MV-4-11 (cell line): ENCODE data around the gene NAP1L4.

Experiments
- DNase-seq: peaks from one replicate; lab custom pipeline; 2025; lab: John Stamatoyannopoulos, UW

Gene NAP1L4

GRCh38 chr11:2922655-2923054 is 69.5 kb downstream of the NAP1L4 start:
- no peak for DNase-seq

GRCh38 chr11:2921742-2922493 is 70.2 kb downstream of the NAP1L4 start:
- no peak for DNase-seq

GRCh38 chr11:2921261-2921660 is 70.9 kb downstream of the NAP1L4 start:
- DNase-seq: no peak

GRCh38 chr11:2920343-2920742 is 71.8 kb downstream of the NAP1L4 start:
- no peak for DNase-seq

- no peak for DNase-seq
These were observed 72.3 kb downstream of the NAP1L4 start for GRCh38 chr11:2919837-2920236.

- DNase-seq: no peak
These were observed 72.9 kb downstream of the NAP1L4 start for GRCh38 chr11:2919188-2919587.

GRCh38 chr11:2917842-2918490 is 74.2 kb downstream of the NAP1L4 start:
- DNase-seq: no peak

GRCh38 chr11:2916892-2917645 is 75.1 kb downstream of the NAP1L4 start:
- DNase-seq: no peak

GRCh38 chr11:2916114-2916891 is 75.8 kb downstream of the NAP1L4 start:
- no peak for DNase-seq

- DNase-seq: no peak
These were observed 76.7 kb downstream of the NAP1L4 start for GRCh38 chr11:2915473-2915872.

GRCh38 chr11:2914455-2915195 is 77.5 kb downstream of the NAP1L4 start:
- DNase-seq: peak; percentile 14

GRCh38 chr11:2913776-2914175 is 78.4 kb downstream of the NAP1L4 start:
- DNase-seq: no peak

GRCh38 chr11:2913019-2913431 is 79.1 kb downstream of the NAP1L4 start:
- DNase-seq: no peak

GRCh38 chr11:2912498-2912897 is 79.6 kb downstream of the NAP1L4 start:
- DNase-seq: no peak

- DNase-seq: no peak
These were observed 80.2 kb downstream of the NAP1L4 start for GRCh38 chr11:2911785-2912391.

- no peak for DNase-seq
These were observed 80.9 kb downstream of the NAP1L4 start for GRCh38 chr11:2911088-2911784.

GRCh38 chr11:2910401-2910955 is 81.7 kb downstream of the NAP1L4 start:
- DNase-seq: no peak

- no peak for DNase-seq
These were observed 82.8 kb downstream of the NAP1L4 start for GRCh38 chr11:2909133-2909902.

- no peak for DNase-seq
These were observed 84.0 kb downstream of the NAP1L4 start for GRCh38 chr11:2908130-2908529.
